Muscle layer of duodenum (tissue), 2 donors: ENCODE results near the gene CAB39.

Source experiments
- H3K27ac ChIP-seq: one replicate; pipeline ENCODE4 v1.7.0; 2013; ENCODE audit warnings: mild to moderate bottlenecking, low read length
- H3K27me3 ChIP-seq: one replicate; pipeline ENCODE4 v1.7.0; 2013; ENCODE audit warnings: low read depth, mild to moderate bottlenecking, control low read depth, low read length
- H3K36me3 ChIP-seq, 2 donors: one replicate each; pipeline ENCODE4 v1.7.0; 2013; ENCODE audit warnings: low read length in 2 of 2, control low read depth in 1 of 2, mild to moderate bottlenecking in 1 of 2; ENCODE audit not compliant: insufficient read depth in 2 of 2, control insufficient read depth in 1 of 2
- H3K4me1 ChIP-seq, 2 donors: one replicate each; pipeline ENCODE4 v1.7.0; 2013; ENCODE audit warnings: low read length in 2 of 2, mild to moderate bottlenecking in 2 of 2, control low read depth in 1 of 2, moderate library complexity in 1 of 2; ENCODE audit not compliant: insufficient read depth in 2 of 2, control insufficient read depth in 1 of 2
- H3K4me3 ChIP-seq, 2 donors: one replicate each; pipeline ENCODE4 v1.7.0; 2013; ENCODE audit warnings: low read length in 2 of 2, low read depth in 1 of 2, mild to moderate bottlenecking in 1 of 2
- H3K9me3 ChIP-seq, 2 donors: one replicate each; pipeline ENCODE4 v1.7.0; 2013; ENCODE audit warnings: low read length in 2 of 2, control low read depth in 1 of 2, mild to moderate bottlenecking in 1 of 2; ENCODE audit not compliant: control insufficient read depth in 1 of 2
- donor health status: healthy.

The CAB39 gene

DNA sequence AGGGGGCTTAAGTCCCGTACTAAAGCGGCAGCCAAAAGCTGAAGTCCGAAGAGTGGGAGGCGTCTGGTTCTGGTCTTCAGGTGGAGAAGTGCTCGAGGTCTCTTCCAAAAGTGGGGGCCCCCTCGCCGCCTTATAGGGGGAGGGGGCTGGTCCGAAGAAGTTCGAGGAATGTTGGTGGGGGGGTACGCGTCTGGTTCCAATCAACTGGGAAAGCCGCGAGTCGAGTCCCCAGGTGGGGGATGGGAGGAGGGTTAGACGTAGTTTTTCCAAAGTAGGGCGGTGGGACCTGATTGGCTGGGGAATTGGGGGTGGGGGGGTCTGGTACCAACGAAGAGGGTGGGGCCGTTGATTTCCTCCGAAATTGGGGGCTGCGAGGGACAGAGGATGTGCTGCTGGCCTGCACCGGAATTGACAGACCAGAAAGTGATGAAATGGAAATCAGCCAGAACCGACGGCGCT is 152.7 kb downstream of the CAB39 start:
- Histone ChIP-seq H3K4me1 (peaks cover 3 to 41% of the 10 kb centered on the region in 2 donors), H3K9me3 (no peaks in the 10 kb centered on the region), H3K27ac (no peak overlapping the region), H3K4me3 (peak overlapping the region; percentile 61 to 94), H3K27me3 (no peaks in the 10 kb centered on the region), H3K36me3 (no peaks in the 10 kb centered on the region)

DNA sequence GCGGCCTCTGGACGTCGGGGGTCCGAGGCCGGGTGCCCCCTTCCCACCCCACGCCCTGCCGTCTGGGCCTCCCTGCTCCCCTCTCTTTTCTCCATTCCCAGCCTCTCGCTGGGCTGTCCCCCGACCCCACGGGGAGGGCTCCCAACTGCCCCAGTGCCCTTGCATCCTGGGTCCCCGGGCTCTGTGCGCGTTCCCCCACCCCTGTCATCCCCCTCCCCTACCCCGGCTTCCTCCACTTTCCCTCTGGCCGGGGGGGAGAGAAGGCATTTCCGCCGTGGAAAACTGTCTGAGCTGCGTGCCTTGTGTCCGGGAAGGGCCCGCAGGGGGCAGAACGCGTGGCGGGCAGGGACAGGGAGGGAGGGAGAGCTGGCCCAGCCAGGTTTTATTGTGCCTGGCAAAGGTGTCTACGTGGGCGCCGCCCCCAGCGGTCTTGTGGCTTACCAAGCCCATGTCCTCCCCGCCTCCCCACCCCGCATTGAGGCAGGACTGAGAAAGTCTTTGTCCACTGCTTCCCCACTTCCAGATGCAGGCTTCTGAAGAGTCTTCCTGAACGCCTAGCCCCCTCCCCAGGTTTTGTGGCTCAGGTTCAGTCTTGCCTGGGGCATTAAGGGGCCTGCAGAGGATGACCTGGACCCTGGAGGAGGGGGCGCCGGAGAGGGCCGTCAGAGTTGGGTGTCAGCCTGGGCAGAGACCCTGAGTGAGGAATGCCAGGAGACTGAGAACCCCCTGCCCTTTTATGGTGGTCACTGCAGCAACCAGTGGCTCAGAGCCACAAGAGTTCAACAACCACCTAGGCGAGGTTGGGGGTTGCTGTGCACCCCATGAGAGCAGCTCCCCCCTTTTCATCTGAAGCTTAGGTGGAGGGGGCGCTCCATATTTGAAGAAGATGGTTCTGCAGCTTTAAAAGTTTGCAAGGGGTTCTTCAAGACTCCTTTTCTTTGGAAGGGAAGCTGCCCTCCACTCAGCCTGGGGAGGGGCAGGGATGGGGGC is 153.4 kb downstream of the CAB39 start:
- peak overlapping the region; percentile 61 to 94 for H3K4me3 ChIP-seq
- peaks cover 11 to 48% of the 10 kb centered on the region in 2 donors for H3K4me1 ChIP-seq
- no peaks in the 10 kb centered on the region for H3K36me3 ChIP-seq
- H3K9me3 ChIP-seq, result no peaks in the 10 kb centered on the region
- H3K27me3 ChIP-seq, result no peaks in the 10 kb centered on the region
- H3K27ac ChIP-seq, result no peak overlapping the region

DNA sequence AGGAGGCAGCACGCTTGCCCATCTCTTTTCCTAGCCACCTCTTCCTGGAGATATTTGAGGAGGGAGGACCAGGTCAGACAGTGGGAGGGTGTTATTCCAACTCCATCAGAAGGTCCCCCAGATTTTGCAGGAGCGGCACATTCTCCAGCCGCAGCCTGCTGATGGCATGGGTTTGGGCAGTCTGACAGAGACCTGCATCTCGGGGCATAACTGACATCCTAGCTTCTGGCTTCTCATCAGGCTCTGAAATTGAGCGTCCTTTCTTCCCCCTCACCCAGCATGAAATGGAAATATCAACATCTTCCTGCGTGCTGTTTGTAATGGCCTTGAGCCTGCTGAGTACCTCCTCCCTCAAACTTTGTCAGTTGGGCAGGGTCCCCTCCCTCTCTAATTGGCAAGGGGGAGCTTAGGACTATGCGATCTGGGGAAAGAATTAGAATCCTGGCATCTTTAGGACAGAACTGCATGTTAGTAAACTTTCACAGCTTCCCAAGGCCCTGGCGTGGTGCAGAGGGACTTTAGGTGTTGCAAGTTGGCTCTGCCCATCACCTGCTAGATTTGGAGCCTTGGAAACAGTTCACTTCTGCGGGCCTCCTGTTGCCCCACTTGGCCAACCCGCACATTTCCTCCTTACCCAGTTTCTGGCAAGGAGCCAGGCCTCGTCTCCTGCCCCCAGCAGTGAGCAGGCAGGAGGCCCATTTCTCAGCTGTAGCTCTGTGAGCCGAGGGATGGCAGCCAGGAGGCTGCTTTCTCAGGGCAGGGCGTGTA is 154.3 kb downstream of the CAB39 start:
- Histone ChIP-seq H3K27me3 (no peaks in the 10 kb centered on the region), H3K4me1 (peaks cover 11 to 57% of the 10 kb centered on the region in 2 donors), H3K36me3 (no peaks in the 10 kb centered on the region), H3K27ac (no peak overlapping the region), H3K4me3 (peak overlapping the region; percentile 7 to 94), H3K9me3 (no peaks in the 10 kb centered on the region)

DNA sequence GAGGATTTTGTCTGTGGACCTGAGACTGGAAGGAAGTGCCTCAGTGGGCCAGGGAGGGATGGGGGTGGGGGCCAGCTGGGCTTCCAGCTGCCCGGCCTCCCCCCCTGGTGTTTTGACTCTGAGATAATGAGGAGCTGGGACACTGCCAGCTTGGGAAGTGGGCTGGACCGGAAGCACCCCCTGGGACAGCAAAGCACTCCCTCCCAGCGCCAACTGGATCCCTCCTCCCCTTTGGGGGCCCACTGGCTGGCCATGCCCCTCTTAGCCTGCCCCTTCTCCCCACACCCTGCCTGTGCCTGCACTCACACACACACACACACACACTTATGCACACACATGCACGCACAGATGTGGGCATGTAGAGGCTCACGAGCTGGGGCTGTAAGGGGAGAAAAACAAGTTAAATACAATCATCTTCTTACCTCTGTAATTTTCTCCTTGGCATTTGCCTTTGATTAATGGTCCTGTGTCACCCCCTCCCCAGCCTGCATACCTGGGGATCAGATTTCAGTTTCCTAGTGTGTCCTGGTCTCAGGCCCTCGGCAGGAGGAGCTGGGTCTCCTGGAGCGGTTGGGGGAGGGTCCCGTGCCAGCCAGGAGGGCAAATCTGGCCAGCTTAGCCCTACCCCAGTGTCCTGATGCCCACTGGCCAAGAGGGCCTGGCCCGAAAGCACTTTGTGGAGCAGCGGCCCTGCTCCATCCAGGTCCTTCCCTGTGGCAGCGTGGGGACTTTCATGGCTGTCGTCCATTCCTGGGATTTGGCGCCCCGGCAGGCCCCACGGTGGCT is 155.7 kb downstream of the CAB39 start:
- Histone ChIP-seq H3K36me3 (no peaks in the 10 kb centered on the region), H3K27me3 (no peaks in the 10 kb centered on the region), H3K27ac (no peak overlapping the region), H3K9me3 (no peaks in the 10 kb centered on the region), H3K4me1 (peaks cover 11 to 71% of the 10 kb centered on the region in 2 donors), H3K4me3 (no peak overlapping the region)

DNA sequence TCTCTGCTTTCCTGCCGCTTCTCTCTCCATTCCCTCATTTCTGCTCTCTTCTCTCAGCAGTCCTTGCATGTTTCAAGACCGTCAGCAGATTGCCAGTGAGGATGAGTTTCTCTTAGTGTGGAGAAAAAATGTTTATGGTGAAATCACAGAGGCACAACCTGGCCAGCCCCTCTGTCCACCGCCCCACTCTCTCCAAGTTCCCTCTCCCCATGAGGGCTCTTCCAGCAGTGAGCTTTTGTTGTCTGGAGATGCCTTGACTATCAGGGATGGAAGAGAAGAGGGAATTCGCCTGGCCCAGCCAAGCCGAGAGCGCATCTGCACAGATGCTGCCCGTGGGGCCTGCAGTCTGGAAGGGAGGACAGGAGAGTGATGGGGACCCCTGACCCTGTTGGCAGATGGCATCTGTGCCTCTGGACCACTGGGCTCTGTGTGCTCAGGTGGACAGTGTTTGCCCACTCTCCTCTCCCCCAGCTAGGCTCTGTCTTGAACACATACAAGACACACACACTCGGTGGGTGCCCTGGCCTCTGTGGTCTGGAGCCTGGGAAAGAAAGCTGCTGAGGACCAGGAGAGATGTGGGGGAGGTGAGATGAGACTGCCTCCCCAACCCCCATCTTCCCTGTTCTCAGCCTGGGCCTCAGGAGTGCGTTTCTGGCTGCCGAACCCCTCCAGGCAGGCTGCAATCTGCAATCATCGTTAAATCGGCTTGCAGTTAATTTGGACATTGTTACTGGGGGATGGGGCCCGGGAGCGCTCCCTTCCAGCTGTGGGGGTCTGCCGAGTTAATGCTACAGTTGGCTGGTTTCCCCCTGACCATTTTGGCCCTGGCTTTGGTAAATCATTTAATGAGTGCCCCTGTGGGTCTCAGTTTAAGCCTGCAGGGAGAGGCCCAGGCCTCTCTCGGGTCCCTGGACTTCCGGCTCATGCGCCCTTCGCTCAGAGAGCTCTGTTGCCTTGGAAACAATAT is 156.6 kb downstream of the CAB39 start:
- Histone ChIP-seq H3K27me3 (no peaks in the 10 kb centered on the region), H3K9me3 (no peaks in the 10 kb centered on the region), H3K36me3 (peaks cover 0 to 3% of the 10 kb centered on the region in 2 donors), H3K4me3 (peak overlapping the region in 1 of 2 donors; percentile 7), H3K4me1 (peaks cover 11 to 70% of the 10 kb centered on the region in 2 donors), H3K27ac (peak overlapping the region; percentile 62)

DNA sequence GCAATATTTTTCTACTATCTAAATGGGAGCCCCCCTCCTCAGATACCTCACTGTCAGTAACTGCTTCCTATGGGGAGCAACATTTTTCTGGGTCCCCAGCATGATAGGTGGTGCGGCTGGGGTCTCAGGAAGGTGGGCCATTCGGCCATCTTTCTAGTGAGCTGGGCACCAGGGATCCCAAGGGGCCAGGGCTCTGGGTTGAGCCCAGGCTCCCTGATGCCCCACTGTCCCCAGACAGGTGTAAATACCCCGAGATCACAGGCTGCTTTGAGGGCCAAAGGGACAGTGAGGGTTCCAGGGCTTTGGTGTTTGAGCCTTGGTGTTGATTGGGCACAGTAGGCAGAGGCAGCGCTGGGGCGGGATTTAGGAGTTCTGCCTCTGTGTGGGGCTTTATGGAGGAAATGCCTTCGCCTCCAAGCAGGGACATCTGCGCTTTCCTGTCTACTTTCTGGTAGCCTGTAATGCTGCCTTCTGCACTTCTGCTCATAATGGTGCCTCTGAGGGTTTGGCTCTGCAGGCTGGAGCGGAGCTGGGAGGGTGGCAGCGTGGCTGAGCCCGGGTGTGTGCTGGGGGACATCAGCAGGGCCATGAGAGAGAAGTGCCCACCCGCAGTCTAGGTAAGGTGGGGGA is 157.4 kb downstream of the CAB39 start:
- H3K27me3 ChIP-seq, result no peaks in the 10 kb centered on the region
- peaks cover 11 to 68% of the 10 kb centered on the region in 2 donors for H3K4me1 ChIP-seq
- peak overlapping the region; percentile 39 for H3K27ac ChIP-seq
- peak overlapping the region in 1 of 2 donors; percentile 33 for H3K4me3 ChIP-seq
- H3K36me3 ChIP-seq, result peaks cover 0 to 3% of the 10 kb centered on the region in 2 donors
- H3K9me3 ChIP-seq, result no peaks in the 10 kb centered on the region
